GM10266 (cell line): ENCODE results near the gene BCAS3.

Experiments used
- DNase-seq: peaks from one replicate; pipeline ENCODE4 v3.0.0; 2012; ENCODE audit errors: extremely low spot score
- TF ChIP-seq, protein P1 (sequence below): IDR thresholded peaks from 2 replicates; pipeline ENCODE4 v1.5.1; 2012; ENCODE audit warnings: mild to moderate bottlenecking, low read depth; ENCODE audit not compliant: control insufficient read depth, insufficient read depth; ENCODE audit errors: missing control alignments

BCAS3 gene

DNA sequence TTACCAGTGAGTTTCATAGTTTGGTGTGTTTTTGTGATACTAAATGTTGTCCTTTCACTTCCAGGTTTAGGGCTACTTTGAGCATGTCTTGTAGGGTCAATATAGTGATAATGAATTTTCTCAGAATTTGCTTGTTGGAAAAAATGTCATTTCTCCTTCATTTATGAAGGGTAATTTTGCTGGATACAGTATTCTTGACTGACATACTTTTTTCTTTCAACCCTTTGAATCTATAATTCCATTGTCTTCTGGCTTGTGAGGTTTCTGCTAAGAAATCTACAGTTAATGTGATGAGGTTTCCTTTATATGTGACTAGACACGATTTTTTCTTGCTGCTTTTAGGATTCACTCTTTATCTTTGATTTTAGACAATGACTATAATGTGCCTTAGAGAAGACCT is 219.3 kb downstream of the BCAS3 start:
- DNase-seq = no peak
- TF ChIP-seq, protein P1, sequence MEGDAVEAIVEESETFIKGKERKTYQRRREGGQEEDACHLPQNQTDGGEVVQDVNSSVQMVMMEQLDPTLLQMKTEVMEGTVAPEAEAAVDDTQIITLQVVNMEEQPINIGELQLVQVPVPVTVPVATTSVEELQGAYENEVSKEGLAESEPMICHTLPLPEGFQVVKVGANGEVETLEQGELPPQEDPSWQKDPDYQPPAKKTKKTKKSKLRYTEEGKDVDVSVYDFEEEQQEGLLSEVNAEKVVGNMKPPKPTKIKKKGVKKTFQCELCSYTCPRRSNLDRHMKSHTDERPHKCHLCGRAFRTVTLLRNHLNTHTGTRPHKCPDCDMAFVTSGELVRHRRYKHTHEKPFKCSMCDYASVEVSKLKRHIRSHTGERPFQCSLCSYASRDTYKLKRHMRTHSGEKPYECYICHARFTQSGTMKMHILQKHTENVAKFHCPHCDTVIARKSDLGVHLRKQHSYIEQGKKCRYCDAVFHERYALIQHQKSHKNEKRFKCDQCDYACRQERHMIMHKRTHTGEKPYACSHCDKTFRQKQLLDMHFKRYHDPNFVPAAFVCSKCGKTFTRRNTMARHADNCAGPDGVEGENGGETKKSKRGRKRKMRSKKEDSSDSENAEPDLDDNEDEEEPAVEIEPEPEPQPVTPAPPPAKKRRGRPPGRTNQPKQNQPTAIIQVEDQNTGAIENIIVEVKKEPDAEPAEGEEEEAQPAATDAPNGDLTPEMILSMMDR = no peak

DNA sequence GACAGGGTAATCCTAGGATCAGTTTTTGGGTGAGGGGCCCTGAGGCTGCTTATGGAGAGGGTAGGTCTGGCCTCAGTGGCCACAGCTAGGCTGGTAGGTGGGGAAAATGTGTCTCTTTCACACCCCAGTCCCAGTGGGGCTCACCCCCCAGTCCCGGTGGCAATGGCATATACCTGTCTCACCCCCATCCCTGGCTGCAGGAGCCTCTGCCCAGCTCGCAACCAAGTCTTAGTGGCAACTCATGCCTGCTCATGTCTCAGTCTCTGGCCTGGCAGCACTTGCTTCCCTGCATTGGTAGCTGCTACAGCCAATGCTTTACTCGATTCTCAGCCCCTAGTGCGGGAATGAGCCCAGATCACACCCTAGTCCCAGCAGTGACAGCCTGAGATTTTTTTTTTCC is 221.5 kb downstream of the BCAS3 start:
- no peak for DNase-seq
- TF ChIP-seq, protein P1 = no peak

DNA sequence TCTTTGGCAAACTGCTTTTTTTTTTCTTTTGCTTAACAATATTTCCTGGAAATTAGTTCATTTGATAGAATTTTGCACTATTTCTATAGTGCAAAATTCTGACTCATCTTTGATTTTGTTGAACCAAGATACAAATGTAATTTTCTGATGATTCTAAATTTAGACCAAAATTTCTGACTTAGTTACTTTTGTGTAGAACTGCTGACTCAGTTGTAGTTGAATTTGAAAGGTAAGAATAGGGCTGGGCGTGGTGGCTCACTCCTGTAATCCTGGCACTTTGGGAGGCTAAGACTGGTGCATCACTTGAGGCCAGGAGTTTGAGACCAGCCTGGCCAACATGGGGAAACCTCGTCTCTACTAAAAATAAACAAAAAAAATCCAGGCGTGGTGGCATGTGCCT is 223.0 kb downstream of the BCAS3 start:
- TF ChIP-seq, protein P1 = no peak
- no peak for DNase-seq

DNA sequence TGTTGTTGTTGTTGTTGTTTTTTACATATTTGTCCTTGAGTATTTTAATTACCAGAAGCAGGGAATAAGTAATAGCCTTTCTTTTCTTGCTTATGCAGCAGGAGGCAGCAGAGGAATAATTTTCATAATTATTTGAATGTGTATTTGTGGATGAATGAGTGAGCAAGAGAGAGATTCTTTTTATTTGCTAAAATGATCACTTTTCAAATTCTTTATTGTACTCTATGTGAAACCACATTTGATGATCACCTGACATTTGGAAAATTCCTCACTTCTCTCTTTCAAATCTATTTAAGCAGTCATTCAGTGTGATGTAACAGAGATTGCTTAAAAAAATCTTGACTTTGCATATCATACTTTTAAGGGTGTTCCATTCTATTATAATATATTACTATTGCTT is 223.6 kb downstream of the BCAS3 start:
- DNase-seq = no peak
- TF ChIP-seq, protein P1 = no peak

DNA sequence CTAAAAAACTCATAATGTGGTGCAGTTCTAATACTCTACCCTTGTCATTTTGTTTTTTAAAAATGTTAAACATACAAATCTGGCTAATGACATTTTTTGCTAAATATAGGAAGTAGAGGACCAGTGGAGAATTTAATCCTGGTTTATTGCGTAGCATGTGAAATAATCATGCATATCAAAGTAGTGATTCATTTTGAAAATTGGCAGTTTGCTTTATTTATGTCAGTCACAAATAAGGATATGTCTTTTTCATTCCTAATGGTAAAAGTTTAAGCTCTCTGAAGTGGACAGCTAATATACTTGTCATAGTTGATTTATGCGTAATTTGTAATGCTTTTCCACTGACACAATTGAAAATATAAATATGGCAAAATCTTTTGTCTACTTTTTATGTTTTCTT is 224.2 kb downstream of the BCAS3 start:
- TF ChIP-seq, protein P1 = no peak
- DNase-seq = no peak

DNA sequence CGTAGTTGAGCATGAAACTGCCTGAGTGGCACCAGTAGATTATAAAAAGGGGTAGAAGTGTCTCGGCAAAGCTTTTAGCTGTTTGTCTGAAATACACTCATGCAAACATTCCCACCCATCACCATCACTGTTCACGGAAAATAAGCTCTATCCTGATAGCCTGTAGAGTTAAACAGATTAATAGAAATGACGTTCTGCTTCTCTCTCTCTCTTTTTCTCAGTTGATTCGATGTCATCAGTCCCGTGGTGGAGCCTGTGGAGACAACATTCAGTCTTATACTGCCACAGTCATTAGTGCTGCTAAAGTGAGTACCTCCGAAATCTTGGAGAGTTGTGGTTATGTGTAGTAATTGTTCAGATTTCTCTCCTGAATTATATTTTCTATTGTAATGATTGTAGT is 224.7 kb downstream of the BCAS3 start:
- no peak for DNase-seq

DNA sequence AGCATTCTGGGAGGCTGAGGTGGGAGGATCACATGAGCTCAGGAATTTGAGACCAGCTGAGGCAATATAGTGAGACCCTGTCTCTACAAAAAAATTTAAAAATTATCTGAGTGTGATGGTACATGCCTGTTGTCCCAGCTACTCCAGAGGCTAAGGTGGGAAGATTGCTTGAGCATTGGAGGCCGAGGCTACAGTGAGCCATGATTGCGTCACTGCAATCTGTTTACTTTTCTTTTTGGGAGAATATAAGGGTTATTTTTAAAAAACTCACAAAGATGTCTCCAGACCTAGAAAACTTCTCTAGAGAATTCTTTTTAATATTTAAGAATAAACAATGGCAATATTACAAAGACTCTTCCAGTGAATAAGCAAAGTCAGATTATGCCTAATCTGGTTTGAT is 226.9 kb downstream of the BCAS3 start:
- TF ChIP-seq, protein P1 = no peak
- no peak for DNase-seq

More for the DNA sequence above, 224.7 kb downstream of the BCAS3 start:
- TF ChIP-seq, protein P1 = no peak
